Stimulated activated CD8-positive, alpha-beta memory T cell treated with anti-CD3 and anti-CD28 coated beads, Interleukin-4, amount 100 ng/mL, for 4 hours (primary cell): Measurements from ENCODE around the gene GNB2.
"Not testable (repeated sequence)": the region's sequence is repeated elsewhere in the genome, so short reads cannot be mapped to it uniquely, and the experiment has no call there.

ENCODE experiments used
- DNase-seq, 2 donors: peaks; one replicate each; pipeline ENCODE4 v3.0.0-alpha.2; 2020; ENCODE audit warnings: low read depth in 2 of 2, low spot score in 1 of 2

The GNB2 gene

DNA sequence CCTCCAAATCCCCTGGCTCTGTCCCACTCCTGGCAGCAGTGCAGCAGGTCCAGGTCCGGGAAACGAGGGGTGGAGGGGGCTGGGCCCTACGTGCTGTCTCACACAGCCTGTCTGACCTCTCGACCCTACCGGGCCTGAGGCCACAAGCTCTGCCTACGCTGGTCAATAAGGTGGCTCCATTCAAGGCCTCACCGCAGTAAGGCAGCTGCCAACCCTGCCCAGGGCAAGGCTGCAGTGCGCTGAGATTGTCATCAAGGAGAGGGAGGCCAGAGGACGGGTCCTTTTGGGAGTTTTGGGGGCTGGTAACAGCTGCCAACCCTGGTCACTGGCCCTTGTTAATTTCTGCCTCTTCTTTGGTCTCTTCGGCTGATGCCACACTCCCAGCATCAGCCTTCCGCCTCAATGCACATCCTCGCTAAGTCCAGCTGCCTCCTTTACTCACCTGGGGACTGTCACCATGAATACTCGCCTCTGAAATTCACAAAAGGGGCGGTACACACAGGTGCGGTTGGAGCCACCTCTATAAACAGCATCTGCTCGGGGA is 50.3 kb downstream of the GNB2 start:
- no peak for DNase-seq

DNA sequence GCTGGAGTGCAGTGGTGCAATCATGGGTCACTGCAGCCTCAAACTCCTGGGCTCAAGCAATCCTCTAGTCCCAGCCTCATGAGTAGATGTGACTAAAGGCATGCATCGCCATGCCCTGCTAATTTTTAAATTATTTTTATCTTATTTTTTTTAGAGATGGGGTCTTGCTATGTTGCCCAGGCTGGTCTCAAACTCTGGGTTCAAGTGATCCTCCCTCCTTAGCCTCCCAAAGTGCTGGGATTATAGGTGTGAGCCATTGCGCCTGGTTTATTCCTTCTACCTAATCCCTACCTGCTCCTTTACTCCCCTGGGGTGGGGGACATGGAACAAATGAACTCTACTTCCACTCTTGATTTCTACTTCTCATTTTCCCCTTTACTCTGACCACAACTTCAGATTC is 50.8 kb downstream of the GNB2 start:
- not testable (repeated sequence) for DNase-seq

DNA sequence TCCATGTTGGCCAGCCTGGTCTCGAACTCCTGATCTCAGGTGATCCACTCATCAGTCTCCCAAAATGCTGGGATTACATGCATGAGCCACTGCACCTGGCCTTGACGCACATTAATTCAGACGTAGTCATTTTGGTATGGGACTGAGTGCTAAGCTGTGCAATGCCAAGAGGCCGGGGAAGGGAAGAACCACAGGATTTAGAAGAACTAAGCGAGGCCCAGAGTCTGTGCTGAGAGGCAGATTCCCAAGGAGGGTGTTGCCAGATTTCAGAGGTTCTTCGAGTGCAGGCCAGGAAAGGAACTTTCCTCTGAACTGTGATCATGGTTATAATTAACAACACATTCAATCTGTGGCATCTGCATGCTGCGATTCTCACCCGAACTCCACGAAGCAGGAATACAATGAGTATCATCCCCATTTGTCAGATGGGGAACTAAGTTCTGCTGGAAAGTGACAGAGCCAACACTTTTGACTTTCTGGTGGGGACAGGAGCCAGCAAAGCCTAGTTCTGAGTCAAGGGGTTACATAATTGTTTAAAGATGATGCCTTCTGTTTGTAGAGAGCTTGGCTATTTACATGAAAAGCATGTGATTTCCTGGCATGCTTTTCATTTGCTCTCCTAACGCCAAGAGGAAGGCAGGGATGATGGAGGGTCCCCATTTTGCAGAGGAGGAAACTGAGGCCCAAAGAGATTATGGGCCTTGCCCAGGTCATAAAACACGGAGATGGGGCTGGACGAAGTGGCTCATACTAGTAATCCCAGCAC is 53.6 kb downstream of the GNB2 start:
- no peak for DNase-seq

DNA sequence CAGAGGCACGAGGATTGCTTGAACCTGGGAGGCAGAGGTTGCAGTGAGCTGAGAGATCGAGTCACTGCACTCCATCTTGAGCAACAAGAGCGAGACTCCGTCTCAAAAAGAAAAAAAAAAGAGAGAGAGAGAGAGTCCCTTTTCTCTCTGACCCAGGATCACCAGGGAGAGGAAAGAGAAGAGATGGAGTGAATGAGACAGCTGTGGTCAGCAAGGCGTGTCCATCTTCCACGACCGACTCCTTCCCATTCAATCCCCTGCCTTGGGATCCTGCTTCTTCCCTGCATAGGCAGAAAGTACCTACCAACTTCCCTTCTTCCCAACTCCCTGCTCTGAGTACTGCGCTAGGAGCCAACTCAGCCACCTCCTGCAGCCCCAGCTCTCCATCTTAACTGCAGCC is 54.7 kb downstream of the GNB2 start:
- DNase-seq = no peak
